GM12891 (cell line): Measurements from ENCODE around the gene LCK.

Experiments
- DNase-seq: peaks from one replicate; pipeline ENCODE4 v3.0.0; 2011; ENCODE audit warnings: low spot score; ENCODE audit not compliant: insufficient read length
- FAIRE-seq: peaks from 2 replicates; lab custom pipeline; 2011; peaks lifted over from hg19 to GRCh38; lab: Jason Lieb, UNC
- PAX5 ChIP-seq: IDR thresholded peaks from 2 replicates; pipeline ENCODE4 v1.6.1; 2011; ENCODE audit warnings: low read length, moderate library complexity, mild to moderate bottlenecking; ENCODE audit not compliant: insufficient read depth, severe bottlenecking
- POLR2A ChIP-seq: IDR thresholded peaks from 2 replicates; pipeline ENCODE4 v1.6.1; 2011; ENCODE audit warnings: low read depth, low read length, control low read depth
- POLR2AphosphoS5 ChIP-seq: IDR thresholded peaks from 2 replicates; pipeline ENCODE4 v1.6.1; 2011; ENCODE audit warnings: low read depth, low read length, control low read depth
- POU2F2 ChIP-seq: IDR thresholded peaks from 2 replicates; pipeline ENCODE4 v1.6.1; 2011; ENCODE audit warnings: low read depth, mild to moderate bottlenecking, control low read depth, low read length, moderate library complexity
- SPI1 ChIP-seq: IDR thresholded peaks from 2 replicates; pipeline ENCODE4 v1.6.1; 2011; ENCODE audit warnings: low read depth, low read length, control low read depth
- TAF1 ChIP-seq: IDR thresholded peaks from 2 replicates; pipeline ENCODE4 v1.6.1; 2011; ENCODE audit warnings: low read depth, low read length, control low read depth

LCK gene

DNA sequence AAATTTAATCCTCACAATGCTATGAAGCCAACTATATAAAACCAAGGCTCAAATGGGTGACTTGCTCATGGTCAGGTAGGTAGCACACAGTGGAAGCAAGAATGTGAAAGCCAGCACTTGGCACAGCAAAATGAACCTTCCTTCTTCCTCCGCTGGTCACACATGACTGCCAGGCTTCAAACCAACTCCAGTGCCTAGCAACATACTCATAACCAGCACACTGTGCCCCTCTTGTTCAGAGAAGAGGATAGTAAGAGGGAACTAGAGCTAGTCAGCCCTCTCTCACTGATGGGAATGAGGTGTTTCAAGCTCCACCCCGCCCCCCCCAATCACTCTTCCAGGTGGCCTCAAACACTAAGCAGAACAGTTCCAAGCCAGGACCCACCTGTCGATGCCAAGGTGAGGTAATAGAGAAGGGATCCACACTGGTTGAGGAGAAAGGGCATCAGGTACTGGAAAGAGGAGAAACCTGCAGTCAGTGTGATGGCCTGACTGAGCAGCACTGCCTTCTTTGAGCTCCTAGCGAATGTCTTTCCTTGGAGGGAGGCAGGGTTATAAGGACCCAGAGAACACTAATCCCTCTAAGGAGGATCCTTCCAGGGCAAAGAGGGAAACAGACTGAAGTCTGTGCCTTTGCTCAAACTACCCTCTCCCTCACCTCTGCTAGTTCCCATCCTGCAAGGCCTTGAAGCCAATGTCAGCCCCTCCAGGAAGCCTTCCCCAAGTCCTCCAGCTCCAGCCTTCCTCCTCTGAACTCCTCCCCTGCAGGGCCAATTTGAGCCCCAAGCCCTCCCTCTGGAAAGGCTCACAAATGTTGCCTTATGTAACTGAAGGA, 30.1 kb upstream of the LCK start:
- FAIRE-seq (no peak), DNase-seq (no peak)
- TF ChIP-seq TAF1 (no peak), POLR2AphosphoS5 (no peak), POU2F2 (no peak), POLR2A (no peak), SPI1 (no peak), PAX5 (no peak)

DNA sequence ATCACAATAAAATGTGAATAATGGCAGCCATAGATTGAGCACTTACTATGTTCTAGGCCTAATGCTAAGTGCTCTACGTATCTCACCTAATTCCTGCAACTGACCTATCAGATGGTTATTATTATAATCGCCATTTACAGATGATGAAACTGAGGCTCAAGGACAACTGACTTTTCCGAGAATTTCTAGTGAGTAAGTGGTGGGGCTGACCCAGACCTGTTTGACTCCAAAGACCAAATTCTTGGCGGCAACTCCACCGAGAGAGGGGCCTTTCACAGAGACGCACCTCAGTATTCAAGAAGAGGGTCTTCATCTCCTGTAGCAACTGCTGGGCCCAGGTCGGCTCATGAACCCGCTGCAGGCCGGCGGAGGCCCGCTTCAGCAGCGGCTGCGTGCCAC, 29.5 kb upstream of the LCK start:
- TF ChIP-seq SPI1 (no peak), POU2F2 (no peak), TAF1 (no peak), PAX5 (no peak), POLR2AphosphoS5 (no peak), POLR2A (no peak)
- peak; percentile 33 for FAIRE-seq

DNA sequence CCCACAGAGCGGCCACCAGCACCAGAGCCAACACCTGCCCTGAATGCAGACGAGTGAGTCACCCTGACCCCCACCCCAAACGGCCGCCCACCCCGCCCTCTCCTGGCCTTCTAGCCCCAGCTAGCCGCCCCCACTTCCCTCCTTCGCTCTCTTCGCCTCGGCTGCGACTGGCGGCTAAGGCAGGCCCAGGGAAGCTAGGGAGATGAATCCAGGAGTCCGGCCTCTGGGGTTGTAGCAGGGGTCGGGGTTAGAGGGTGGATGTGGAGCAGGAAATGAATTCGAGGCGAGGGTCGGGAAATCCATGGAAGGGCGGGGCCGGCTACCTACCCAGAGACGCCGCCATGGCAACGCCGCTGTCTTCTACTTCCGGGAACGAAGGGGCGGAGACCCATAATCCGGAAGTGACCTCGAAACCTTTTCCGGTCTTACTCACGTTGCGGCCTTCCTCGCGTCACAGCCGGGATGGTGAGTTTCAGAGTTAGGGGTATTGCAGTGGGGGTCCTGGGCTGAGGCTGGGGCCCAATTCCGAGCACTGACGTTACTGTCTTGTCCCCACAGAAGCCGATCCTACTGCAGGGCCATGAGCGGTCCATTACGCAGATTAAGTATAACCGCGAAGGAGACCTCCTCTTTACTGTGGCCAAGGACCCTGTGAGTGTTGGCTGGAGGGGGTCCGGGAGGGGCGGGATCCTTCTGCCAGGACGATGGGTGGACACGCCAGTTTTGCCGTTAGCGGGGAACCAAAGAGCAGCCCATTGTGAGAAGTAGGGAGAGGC, 28.9 kb upstream of the LCK start, which contains the start of the genes EIF3I and TMEM234:
Gene EIF3I, plus strand, starts transcription at position 428 of the 776 bp plus-strand sequence. Its CDS starts 35 bp downstream, at position 463.
Gene TMEM234, minus strand, starts transcription at position 374 of the 776 bp plus-strand sequence. Its CDS starts 31 bp downstream, at position 343.
- DNase-seq: peak; percentile 92
- FAIRE-seq: peak; percentile 95
- peak; percentile 86 for TF ChIP-seq TAF1
- no peak for TF ChIP-seq PAX5
- peak; percentile 90 for TF ChIP-seq POLR2AphosphoS5
- peak; percentile 87 for TF ChIP-seq POLR2A
- TF ChIP-seq SPI1: peak; percentile 25; the same call in 1 of the 2 replicates
- TF ChIP-seq POU2F2: no peak

More for the DNA sequence above, 29.5 kb upstream of the LCK start:
- no peak for DNase-seq

DNA sequence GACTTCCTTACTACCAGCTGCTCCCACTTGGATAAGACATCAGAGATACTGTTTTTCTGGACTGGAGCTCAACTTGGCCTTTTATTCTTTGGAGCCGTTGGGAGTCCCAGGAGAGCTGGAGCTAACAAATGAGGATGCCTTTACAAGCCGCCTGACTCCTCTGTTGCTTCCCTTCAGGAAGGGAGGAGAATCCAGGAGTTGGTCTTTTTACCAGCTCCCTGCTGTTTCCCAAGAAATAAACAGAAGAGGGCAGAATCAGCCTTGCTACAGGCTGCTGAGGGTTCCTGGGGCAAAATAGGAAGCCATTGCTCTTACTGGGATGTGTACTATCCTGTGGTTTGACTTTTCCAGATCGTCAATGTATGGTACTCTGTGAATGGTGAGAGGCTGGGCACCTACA, 27.4 kb upstream of the LCK start:
- DNase-seq (no peak), FAIRE-seq (no peak)
- no peak for TF ChIP-seq TAF1
- no peak for TF ChIP-seq POU2F2
- no peak for TF ChIP-seq POLR2AphosphoS5
- TF ChIP-seq PAX5: no peak

DNA sequence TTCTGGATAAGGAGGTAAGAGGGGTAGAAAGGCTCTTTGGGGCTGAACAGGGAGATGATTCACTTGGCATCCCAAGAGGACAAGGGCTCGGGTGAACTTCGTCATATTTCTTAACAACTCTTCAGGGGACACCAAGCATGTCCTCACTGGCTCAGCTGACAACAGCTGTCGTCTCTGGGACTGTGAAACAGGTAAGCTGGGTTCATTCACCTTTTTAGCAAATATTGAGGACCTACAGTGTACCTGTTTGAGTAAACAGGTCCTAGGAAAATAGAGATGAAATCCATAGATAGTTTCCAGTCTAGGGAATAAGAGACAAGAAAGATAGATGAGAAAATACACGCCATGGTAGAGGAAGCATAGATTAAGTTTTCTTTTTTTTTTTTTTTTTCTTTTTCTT, 26.8 kb upstream of the LCK start:
- DNase-seq (no peak), FAIRE-seq (no peak)
- TF ChIP-seq PAX5: no peak
- TF ChIP-seq SPI1: no peak
- no peak for TF ChIP-seq TAF1
- no peak for TF ChIP-seq POLR2A
- TF ChIP-seq POU2F2: no peak

DNA sequence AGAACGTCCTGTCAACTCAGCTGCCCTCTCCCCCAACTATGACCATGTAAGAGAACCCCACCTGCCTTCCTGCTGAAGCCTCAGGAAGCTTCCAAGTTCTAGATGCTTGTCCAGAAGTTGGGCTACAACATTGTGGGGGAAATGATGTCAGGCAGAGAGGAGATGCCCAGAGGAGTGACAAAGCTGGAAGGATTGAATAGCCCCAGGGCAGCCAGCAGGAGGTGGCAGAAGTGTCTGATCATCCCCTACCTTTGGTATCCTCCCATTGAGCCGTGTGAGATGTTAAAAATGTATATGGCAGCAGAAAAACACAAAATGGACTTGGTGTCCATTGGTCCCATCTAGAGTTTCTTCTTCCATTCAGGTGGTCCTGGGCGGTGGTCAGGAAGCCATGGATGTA, 22.3 kb upstream of the LCK start:
- no peak for FAIRE-seq
- DNase-seq: no peak
- TF ChIP-seq SPI1 (no peak), POU2F2 (no peak), POLR2AphosphoS5 (no peak; the same call in 1 of the 2 replicates), POLR2A (no peak), TAF1 (no peak), PAX5 (no peak)

DNA sequence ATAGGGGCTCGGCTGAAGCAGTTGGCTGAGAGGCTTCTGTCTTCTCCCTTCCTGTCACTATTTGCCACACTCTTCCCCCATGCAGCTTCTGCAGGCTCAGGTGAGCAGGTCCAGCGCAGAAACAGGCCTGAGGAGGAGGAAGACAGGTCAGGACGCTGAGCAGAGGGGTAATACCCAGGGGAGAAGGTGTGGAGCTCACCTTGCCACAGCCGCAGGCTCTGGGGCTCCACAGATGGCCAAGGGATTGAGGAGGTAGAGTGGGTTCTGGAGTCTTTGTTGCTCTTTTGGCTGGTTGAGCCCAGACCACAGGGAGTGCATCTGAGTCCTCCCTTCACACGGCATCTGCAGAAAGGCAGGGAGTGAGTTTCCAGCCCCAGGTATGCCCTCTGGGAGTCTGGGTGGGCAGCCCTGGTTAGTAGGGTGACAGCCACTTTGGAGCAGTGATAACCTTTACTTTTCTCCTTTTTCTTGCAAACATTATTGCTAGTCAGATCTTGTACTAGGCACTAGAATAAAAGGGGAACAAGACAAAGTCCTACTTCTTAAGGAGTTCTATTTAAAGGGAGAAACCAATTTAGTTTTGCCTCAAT, 19.1 kb upstream of the LCK start:
- FAIRE-seq (no peak), DNase-seq (no peak)
- TF ChIP-seq TAF1: no peak
- peak; percentile 72; the same call in 1 of the 2 replicates for TF ChIP-seq POLR2AphosphoS5
- TF ChIP-seq POU2F2: no peak
- TF ChIP-seq PAX5: no peak
- no peak for TF ChIP-seq POLR2A
- no peak for TF ChIP-seq SPI1

DNA sequence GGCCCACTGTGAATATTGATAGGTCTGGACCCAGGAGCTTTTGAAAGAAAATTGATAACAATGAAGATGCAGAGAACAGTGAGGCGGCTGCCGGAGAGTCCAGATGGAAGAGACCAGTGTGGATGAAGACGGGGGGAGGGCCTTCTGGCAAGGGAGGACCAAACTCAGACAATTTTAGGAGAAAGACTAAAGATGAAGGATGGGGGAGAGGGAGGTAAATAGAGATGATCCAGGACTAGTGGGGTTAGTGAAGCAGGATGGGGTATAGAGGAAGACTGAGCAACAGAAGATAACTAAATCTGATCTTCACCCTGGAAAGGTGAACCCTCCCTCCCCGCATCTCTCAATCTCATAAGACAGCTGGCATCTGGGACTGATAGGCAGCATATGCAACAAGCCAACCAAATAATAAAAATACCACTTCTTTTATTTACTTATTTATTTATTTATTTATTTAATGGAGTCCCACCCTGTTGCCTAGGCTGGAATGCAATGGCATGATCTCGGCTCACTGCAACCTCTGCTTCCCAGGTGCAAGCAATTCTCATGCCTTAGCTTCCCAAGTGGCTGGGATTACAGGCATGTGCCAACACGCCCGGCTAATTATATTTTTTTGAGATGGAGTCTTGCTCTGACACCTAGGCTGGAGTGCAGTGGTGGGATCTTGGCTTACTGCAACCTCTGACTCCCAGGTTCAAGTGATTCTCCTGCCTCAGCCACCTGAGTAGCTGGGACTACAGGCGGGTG, 18.3 kb upstream of the LCK start:
- TF ChIP-seq POLR2AphosphoS5 (0 out of 2 replicates have a peak, but pooled peaks have one; percentile 32), TAF1 (no peak)
- no peak for DNase-seq
- no peak for FAIRE-seq
